Fibroblast of the conjunctiva (primary cell): Measurements from ENCODE around the gene OTOS.

Source experiments
- DNase-seq: peaks from one replicate; pipeline ENCODE4 v3.0.0-alpha.2; 2010; ENCODE audit warnings: low read depth

The OTOS gene

DNA sequence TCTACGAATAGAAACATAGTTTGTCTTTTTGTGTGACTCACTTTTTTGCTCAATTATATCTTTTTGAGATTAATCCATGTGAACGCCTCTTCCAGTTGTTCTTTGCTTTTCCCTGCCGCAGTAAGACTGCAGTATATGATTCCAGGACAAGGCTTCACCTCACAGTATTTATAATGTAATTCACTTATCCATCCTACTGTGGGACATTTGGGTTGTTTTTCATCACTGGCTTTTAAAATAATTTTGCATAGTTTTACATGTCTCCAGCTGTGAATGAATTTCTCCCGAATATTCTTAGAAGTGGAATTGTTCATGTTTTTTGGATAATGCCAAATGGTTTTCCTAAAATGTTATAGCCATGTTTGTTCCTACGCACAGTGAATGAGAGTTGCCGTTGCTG, 26.2 kb downstream of the OTOS start:
- no peak for DNase-seq

GRCh38 chr2:240112914-240113690, 27.4 kb downstream of the OTOS start:
- DNase-seq: no peak

- no peak for DNase-seq
Measured at GRCh38 chr2:240111253-240111652, 29.2 kb downstream of the OTOS start.

DNA sequence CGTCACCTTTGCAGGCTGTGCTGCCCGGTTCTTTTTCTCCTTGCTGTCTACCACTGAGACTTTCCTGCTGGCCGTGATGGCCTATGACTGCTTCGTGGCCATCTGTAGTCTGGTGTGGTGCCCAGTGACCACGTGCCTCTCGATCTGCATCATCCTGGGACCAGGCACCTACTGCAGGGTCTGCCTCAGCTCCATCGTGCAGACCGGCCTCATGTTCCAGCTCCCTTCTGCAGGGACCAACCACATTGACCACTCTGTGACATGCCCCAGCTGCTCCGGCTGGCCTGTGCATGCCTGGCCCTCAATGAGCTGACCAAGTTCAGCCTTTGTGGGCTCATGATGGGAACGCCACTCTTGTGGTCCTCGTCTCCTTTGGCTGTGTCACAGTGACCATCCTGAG, 31.1 kb downstream of the OTOS start:
- no peak for DNase-seq

DNA sequence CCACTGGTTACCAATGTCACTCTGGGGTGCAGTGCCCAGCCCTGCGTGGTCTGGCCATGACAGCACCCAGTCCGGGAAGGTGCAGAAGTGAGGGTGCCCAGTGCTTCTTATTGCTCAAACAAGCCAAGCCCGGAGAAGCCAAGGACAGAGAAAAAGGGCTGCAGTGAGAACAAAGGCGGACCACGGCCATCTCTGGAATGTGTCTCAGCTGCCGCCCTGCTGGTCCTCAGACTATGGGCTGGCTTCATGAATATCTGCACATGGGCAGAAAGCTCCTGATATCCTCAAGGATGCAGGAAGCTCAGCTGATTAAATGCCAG, 33.0 kb downstream of the OTOS start:
- DNase-seq: no peak

DNA sequence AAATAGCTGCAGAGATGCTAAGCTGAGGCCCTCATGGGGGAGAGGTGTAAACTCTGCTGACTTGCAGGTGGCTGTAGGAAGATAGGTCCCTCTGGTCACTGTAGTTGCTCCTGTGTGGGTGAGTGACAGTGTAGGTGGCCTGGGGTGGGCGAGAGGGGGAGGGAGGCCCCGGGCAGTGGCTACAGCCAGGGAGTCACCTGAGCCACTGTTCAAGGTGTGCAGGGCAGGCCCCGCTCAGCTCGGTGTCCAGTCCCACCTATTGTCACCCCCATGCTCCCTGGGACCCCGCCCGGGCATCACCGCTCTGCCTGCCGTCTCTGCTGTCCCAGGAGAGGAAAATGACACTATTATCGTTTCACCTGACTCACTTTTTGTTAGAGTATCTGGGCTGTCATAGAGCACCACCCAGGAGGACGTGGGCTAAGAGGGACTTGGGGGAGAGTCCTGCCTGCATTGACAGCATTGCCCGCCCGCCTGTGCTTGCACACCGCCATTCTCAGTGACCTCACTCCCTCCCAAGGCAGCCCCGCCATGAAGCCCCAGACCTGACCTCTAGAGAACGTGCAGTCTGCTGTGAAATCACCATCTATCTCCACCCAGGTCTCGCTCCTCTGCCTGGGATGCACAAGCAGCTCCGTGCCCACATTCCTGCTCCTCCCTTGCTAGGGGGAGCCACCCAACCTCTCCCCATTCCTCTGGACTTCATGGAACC, 33.5 kb downstream of the OTOS start:
- no peak for DNase-seq

- no peak for DNase-seq
Measured at GRCh38 chr2:240105982-240106381, 34.5 kb downstream of the OTOS start.

GRCh38 chr2:240103136-240103535, 37.3 kb downstream of the OTOS start:
- DNase-seq: no peak

DNA sequence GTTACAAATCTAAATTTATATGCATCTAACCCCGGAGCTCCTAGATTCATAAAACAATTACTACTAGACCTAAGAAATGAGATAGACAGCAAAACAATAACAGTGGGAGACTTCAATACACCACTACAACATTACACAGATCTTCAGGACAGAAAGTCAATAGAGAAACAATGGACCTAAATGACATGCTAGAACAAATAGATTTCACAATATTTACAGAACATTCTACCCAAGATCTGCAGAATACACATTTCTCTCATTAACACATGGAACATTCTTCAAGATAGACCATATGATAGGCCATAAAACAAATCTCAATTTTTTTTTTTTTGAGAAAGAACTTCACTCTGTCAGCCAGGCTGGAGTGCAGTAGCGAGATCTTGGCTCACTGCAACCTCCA, 42.1 kb downstream of the OTOS start:
- no peak for DNase-seq

DNA sequence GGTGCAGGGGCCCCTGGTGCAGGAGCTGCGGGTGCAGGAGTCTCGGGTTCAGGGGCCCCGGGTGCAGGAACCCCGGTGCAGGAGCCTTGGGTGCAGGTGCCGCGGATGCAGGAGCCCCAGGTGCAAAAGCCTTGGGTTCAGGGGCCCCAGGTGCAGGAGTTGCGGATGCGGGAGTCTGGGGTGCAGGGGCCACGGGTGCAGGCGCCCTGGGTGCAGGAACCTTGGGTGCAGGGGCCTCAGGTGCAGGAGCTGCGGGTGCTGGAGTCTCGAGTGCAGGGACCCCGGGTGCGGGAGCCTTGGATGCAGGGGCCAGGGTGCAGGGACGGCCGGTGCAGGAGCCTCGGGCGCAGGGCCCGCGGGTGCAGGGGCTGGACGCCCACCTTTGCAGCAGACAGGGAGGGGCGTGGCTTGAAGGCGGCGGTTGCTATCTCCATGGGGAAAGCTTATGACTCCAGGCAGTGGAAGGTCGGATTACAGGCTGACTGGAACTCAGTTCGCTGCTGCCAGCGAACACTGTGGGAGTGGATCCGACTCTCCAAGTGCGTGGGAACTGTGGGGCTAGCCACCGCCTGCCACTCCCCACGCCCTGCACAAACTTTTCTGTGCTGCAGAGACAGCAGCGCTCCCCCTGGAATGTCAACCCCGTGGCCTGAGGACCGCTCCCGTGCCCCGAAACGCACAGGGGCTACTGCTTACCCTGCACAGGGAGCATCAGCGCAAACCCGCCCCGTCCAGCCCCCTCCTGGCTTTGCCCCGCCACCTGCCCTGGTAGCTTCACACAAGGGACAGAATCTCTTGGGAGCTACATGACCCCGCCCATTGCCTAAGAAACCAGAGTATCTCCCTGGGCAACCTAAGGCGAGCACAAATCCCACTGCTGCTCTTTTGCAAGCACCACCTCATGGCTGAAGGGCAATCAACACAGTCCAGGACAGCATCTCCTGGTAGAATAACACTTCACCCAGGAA, 44.6 kb downstream of the OTOS start:
- no peak for DNase-seq

GRCh38 chr2:240089306-240089705, 51.2 kb downstream of the OTOS start:
- no peak for DNase-seq
